ENCODE data around the gene KRTAP5-1. TPM values are rescaled to one million over a fixed set of nuclear protein-coding genes. Genes with fewer than 3 reads are reported as not detected.
"Not testable (repeated sequence)": the region's sequence is repeated elsewhere in the genome, so short reads cannot be mapped to it uniquely, and the experiment has no call there.

The KRTAP5-1 gene
- total RNA-seq, 1 donor from 2014 or later = not detected

GRCh38 chr11:1586699-1587098 lies 1.6 kb upstream of the KRTAP5-1 start:
- H3K27me3 Mint-ChIP-seq = peaks cover 8% of the 10 kb centered on the region
- no peak overlapping the region for H3K27ac Mint-ChIP-seq
- H3K9me3 Mint-ChIP-seq (ENCODE audit: low read depth) = peaks cover 4% of the 10 kb centered on the region
- no peak overlapping the region for H3K4me3 Mint-ChIP-seq (ENCODE audit: low read depth)
- no peak for DNase-seq (ENCODE audit: low spot score, unreplicated experiment)
- TF ChIP-seq, protein P1, sequence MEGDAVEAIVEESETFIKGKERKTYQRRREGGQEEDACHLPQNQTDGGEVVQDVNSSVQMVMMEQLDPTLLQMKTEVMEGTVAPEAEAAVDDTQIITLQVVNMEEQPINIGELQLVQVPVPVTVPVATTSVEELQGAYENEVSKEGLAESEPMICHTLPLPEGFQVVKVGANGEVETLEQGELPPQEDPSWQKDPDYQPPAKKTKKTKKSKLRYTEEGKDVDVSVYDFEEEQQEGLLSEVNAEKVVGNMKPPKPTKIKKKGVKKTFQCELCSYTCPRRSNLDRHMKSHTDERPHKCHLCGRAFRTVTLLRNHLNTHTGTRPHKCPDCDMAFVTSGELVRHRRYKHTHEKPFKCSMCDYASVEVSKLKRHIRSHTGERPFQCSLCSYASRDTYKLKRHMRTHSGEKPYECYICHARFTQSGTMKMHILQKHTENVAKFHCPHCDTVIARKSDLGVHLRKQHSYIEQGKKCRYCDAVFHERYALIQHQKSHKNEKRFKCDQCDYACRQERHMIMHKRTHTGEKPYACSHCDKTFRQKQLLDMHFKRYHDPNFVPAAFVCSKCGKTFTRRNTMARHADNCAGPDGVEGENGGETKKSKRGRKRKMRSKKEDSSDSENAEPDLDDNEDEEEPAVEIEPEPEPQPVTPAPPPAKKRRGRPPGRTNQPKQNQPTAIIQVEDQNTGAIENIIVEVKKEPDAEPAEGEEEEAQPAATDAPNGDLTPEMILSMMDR (IDR thresholded peaks at IDR 0.05; ENCODE audit: unreplicated experiment) = no peak
- H3K36me3 Mint-ChIP-seq (ENCODE audit: insufficient read depth) = peaks cover 4% of the 10 kb centered on the region
- no peaks in the 10 kb centered on the region for H3K4me1 Mint-ChIP-seq (ENCODE audit: low read depth)

DNA sequence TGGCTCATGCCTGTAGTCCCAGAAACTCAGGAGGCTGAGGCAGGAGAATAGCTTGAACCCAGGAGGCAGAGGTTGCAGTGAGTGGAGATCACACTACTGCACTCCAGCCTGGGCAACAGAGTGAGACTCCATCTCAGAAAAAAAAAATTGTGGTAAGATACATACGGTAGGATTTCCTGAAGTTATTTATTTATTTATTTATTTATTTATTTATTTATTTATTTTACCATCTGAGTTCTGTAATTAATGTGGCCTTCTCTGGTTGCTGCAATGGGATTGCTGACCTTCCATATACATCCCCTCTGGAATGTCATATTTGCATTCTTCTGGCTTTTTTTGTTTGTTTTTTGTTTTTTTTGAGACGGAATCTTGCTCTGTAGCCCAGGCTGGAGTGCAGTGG lies 2.2 kb downstream of the KRTAP5-1 start:
- not testable (repeated sequence) for H3K27me3 Mint-ChIP-seq; H3K4me1 Mint-ChIP-seq (ENCODE audit: low read depth); H3K4me3 Mint-ChIP-seq (ENCODE audit: low read depth); DNase-seq (ENCODE audit: low spot score, unreplicated experiment); H3K27ac Mint-ChIP-seq
- peaks cover 16% of the 10 kb centered on the region for H3K9me3 Mint-ChIP-seq (ENCODE audit: low read depth)
- peaks cover 18% of the 10 kb centered on the region for H3K36me3 Mint-ChIP-seq (ENCODE audit: insufficient read depth)

GRCh38 chr11:1581976-1582375 lies 3.1 kb downstream of the KRTAP5-1 start:
- no peak for DNase-seq (ENCODE audit: low spot score, unreplicated experiment)
- peaks cover 16% of the 10 kb centered on the region for H3K9me3 Mint-ChIP-seq (ENCODE audit: low read depth)
- H3K4me3 Mint-ChIP-seq (ENCODE audit: low read depth) = no peak overlapping the region
- H3K36me3 Mint-ChIP-seq (ENCODE audit: insufficient read depth) = peaks cover 18% of the 10 kb centered on the region
- H3K27me3 Mint-ChIP-seq = peaks cover 3% of the 10 kb centered on the region
- no peak overlapping the region for H3K27ac Mint-ChIP-seq
- TF ChIP-seq, protein P1 (IDR thresholded peaks at IDR 0.05; ENCODE audit: unreplicated experiment) = no peak
- H3K4me1 Mint-ChIP-seq (ENCODE audit: low read depth) = no peaks in the 10 kb centered on the region

DNA sequence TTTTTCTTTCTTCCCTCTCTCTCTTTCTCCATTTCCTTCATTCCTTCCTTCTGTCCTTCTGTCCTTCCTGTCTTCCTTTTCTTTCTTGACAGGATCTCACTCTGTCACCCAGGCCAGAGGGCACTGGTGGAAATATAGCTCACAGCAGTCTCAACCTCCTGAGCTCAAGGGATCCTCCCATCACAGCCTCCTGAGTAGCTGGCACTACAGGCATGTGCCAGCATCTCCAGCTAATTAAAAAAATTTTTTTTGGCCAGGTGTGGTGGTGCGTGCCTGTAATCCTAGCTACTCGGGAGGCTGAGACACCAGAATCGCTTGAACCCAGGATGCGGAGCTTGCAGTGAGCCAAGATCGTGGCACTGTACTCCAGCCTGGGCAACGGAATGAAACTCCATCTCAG lies 8.3 kb downstream of the KRTAP5-1 start:
- TF ChIP-seq, protein P1 (IDR thresholded peaks at IDR 0.05; ENCODE audit: unreplicated experiment) = no peak
- no peak overlapping the region for H3K4me3 Mint-ChIP-seq (ENCODE audit: low read depth)
- H3K27me3 Mint-ChIP-seq = peaks cover 20% of the 10 kb centered on the region

DNA sequence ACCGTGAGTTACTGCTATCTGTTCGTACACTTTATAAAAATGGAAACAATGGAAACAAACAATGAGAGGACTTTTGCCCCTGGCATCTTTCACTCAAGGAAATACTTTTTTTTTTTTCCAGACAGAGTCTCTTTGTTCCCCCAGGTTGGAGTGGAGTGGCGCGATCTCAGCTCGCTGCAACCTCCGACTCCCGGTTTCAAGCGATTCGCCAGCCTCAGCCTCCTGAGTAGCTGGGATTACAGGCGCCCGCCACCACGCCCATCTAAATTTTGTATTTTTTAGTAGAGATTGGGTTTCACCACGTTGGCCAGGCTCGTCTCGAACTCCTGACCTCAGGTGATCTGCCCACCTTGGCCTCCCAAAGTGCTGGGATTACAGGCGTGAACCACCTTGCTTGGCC lies 9.3 kb downstream of the KRTAP5-1 start:
- Mint-ChIP-seq H3K36me3 (ENCODE audit: insufficient read depth) (peaks cover 11% of the 10 kb centered on the region), H3K9me3 (ENCODE audit: low read depth) (peaks cover 12% of the 10 kb centered on the region), H3K4me3 (ENCODE audit: low read depth) (peak overlapping the region; percentile 16), H3K27me3 (peaks cover 20% of the 10 kb centered on the region)
- H3K27ac Mint-ChIP-seq; H3K4me1 Mint-ChIP-seq (ENCODE audit: low read depth); DNase-seq (ENCODE audit: low spot score, unreplicated experiment): not testable (repeated sequence)

More for the DNA sequence above, 8.3 kb downstream of the KRTAP5-1 start:
- DNase-seq (ENCODE audit: low spot score, unreplicated experiment) = no peak
- peaks cover 13% of the 10 kb centered on the region for H3K9me3 Mint-ChIP-seq (ENCODE audit: low read depth)
- peaks cover 15% of the 10 kb centered on the region for H3K36me3 Mint-ChIP-seq (ENCODE audit: insufficient read depth)
- no peaks in the 10 kb centered on the region for H3K4me1 Mint-ChIP-seq (ENCODE audit: low read depth)
- H3K27ac Mint-ChIP-seq = no peak overlapping the region

- Mint-ChIP-seq H3K27me3 (peaks cover 20% of the 10 kb centered on the region), H3K36me3 (ENCODE audit: insufficient read depth) (peaks cover 11% of the 10 kb centered on the region), H3K9me3 (ENCODE audit: low read depth) (peaks cover 12% of the 10 kb centered on the region)
These were observed 10.2 kb downstream of the KRTAP5-1 start for GRCh38 chr11:1574933-1575242.

More at GRCh38 chr11:1574933-1575242, 10.2 kb downstream of the KRTAP5-1 start:
- TF ChIP-seq, protein P1 (IDR thresholded peaks at IDR 0.05; ENCODE audit: unreplicated experiment) = no peak
- no peak overlapping the region for H3K4me3 Mint-ChIP-seq (ENCODE audit: low read depth)
- H3K27ac Mint-ChIP-seq = no peak overlapping the region
- H3K4me1 Mint-ChIP-seq (ENCODE audit: low read depth) = no peaks in the 10 kb centered on the region
- no peak for DNase-seq (ENCODE audit: low spot score, unreplicated experiment)

Measured in progenitor cell of endocrine pancreas (in vitro differentiated cells).